A549 (cell line): ENCODE results near the gene NDUFB8. TPM values are rescaled to one million over a fixed set of nuclear protein-coding genes. Genes with fewer than 3 reads are reported as not detected.

Source experiments
- ATAC-seq, 2 experiments: fragments of 200-7000 bp in 1 of 2; fragments of >200 bp in 1 of 2; cut with Nextera tagmentation in 1 of 2; cut with Tn5 transposase in 1 of 2; 3 replicates each; pipeline versions ENCODE4 v1.8.0 to v1.9.1; 2018 to 2020; ENCODE audit warnings: mild to moderate bottlenecking in 1 of 2, moderate library complexity in 1 of 2
- CTCF ChIA-PET: fragments of 300-600 bp; sonication (Branson Sonifier 250); formaldehyde crosslinking; extraction: SDS; loops from one replicate; lab custom pipeline; 2021; ENCODE audit warnings: antibody characterized with exemption, inconsistent platforms; lab: Yijun Ruan, JAX
- POLR2A ChIA-PET: fragments of 350-600 bp; formaldehyde crosslinking; extraction: SDS; loops from one replicate; lab custom pipeline; 2021; ENCODE audit warnings: antibody characterized with exemption, inconsistent platforms; lab: Yijun Ruan, JAX
- DNase-seq, 2 experiments: peaks; one replicate each; pipeline versions ENCODE4 v3.0.0 to v3.0.0-alpha.2; 2011 to 2016; ENCODE audit warnings: low read depth in 1 of 2, low spot score in 1 of 2
- FAIRE-seq: peaks from 2 replicates; lab custom pipeline; 2011; peaks lifted over from hg19 to GRCh38; lab: Jason Lieb, UNC
- H3K27ac ChIP-seq, 2 experiments: fragments of >200 bp; sonication (Bioruptor Twin); formaldehyde crosslinking; 3 replicates each; pipeline ENCODE4 v1.5.1; 2016 to 2017
- H3K4me1 ChIP-seq: fragments of >200 bp; sonication (Bioruptor Twin); formaldehyde crosslinking; 3 replicates; pipeline ENCODE4 v1.6.1; 2016
- H3K4me2 ChIP-seq: fragments of >200 bp; sonication (Bioruptor Twin); formaldehyde crosslinking; 3 replicates; pipeline ENCODE4 v1.6.1; 2016
- H3K4me3 ChIP-seq: fragments of >200 bp; sonication (Bioruptor Twin); formaldehyde crosslinking; 3 replicates; pipeline ENCODE4 v1.5.1; 2016
- H3K9me3 ChIP-seq: fragments of >200 bp; sonication (Bioruptor Twin); formaldehyde crosslinking; 3 replicates; pipeline ENCODE4 v1.6.1; 2016
- BCL3 ChIP-seq: fragments of >200 bp; sonication (Bioruptor Twin); formaldehyde crosslinking; IDR thresholded peaks from 3 replicates; pipeline ENCODE4 v1.6.1; 2016
- BHLHE40 ChIP-seq: IDR thresholded peaks from 2 replicates; pipeline ENCODE4 v1.6.1; 2012; ENCODE audit warnings: low read depth, low read length, inconsistent platforms
- CBX2 ChIP-seq: fragments of 200-600 bp; sonication (generic); IDR thresholded peaks from 2 replicates; pipeline ENCODE4 v1.6.1; 2016; ENCODE audit warnings: low read depth, mild to moderate bottlenecking, borderline replicate concordance
- CBX8 ChIP-seq: fragments of 200-600 bp; sonication (generic); IDR thresholded peaks from 2 replicates; pipeline ENCODE4 v1.6.1; 2016
- CEBPB ChIP-seq, 2 experiments: fragments of >200 bp in 1 of 2; sonication (Bioruptor Twin) in 1 of 2; formaldehyde crosslinking in 1 of 2; IDR thresholded peaks; 2 replicates each; pipeline ENCODE4 v1.6.1; 2012 to 2016
- CTCF ChIP-seq: fragments of >200 bp; sonication (Bioruptor Twin); formaldehyde crosslinking; IDR thresholded peaks from 3 replicates; pipeline ENCODE4 v1.5.1; 2016
- EHF ChIP-seq: fragments of 250-450 bp; sonication (Bioruptor Pico); IDR thresholded peaks from 2 replicates; pipeline ENCODE4 v1.5.0; 2020; ENCODE audit warnings: mild to moderate bottlenecking
- FOSB ChIP-seq: fragments of 250-450 bp; sonication (Bioruptor Pico); IDR thresholded peaks from 2 replicates; pipeline ENCODE4 v1.5.0; 2020; ENCODE audit warnings: mild to moderate bottlenecking, moderate library complexity
- GATA3 ChIP-seq: IDR thresholded peaks from 2 replicates; pipeline ENCODE4 v1.6.1; 2012; ENCODE audit warnings: borderline replicate concordance
- HDAC2 ChIP-seq: fragments of 200-600 bp; sonication (generic); IDR thresholded peaks from 2 replicates; pipeline ENCODE4 v1.6.1; 2016
- HMGXB4 ChIP-seq: fragments of 250-450 bp; sonication (Bioruptor Pico); IDR thresholded peaks from 2 replicates; pipeline ENCODE4 v1.5.0; 2021; ENCODE audit warnings: mild to moderate bottlenecking, moderate library complexity, borderline replicate concordance
- HOXA7 ChIP-seq: fragments of 250-450 bp; sonication (Bioruptor Pico); IDR thresholded peaks from 2 replicates; pipeline ENCODE4 v1.5.0; 2020; ENCODE audit warnings: mild to moderate bottlenecking, moderate library complexity
- HOXB5 ChIP-seq: fragments of 250-450 bp; sonication (Bioruptor Pico); IDR thresholded peaks from 2 replicates; pipeline ENCODE4 v1.5.0; 2020; ENCODE audit warnings: mild to moderate bottlenecking, moderate library complexity
- JUN ChIP-seq, 2 experiments: fragments of >200 bp; sonication (Bioruptor Twin); formaldehyde crosslinking; IDR thresholded peaks; 2 replicates in 1 of 2; 3 replicates in 1 of 2; pipeline ENCODE4 v1.6.1; 2016 to 2017
- KDM1A ChIP-seq: fragments of 200-600 bp; sonication (generic); IDR thresholded peaks from 2 replicates; pipeline ENCODE4 v1.6.1; 2016; ENCODE audit warnings: low read depth, mild to moderate bottlenecking
- KDM5A ChIP-seq: fragments of 200-600 bp; sonication (generic); IDR thresholded peaks from 2 replicates; pipeline ENCODE4 v1.6.1; 2016; ENCODE audit warnings: antibody characterized with exemption, mild to moderate bottlenecking
- MAX ChIP-seq: IDR thresholded peaks from 2 replicates; pipeline ENCODE4 v1.6.1; 2012
- MAZ ChIP-seq: fragments of 150-350 bp; IDR thresholded peaks from 2 replicates; pipeline ENCODE4 v1.6.1; 2014; ENCODE audit warnings: antibody characterized with exemption, low read depth, low read length, borderline replicate concordance
- NFE2L2 ChIP-seq: fragments of 150-350 bp; conservative IDR thresholded peaks from 2 replicates; pipeline ENCODE4 v1.6.1; 2014; ENCODE audit warnings: low read length
- NR3C1 ChIP-seq: fragments of >200 bp; sonication (Bioruptor Twin); formaldehyde crosslinking; IDR thresholded peaks from 3 replicates; pipeline ENCODE4 v1.6.1; 2017
- POLR2A ChIP-seq: IDR thresholded peaks from 2 replicates; pipeline ENCODE4 v1.6.1; 2012; ENCODE audit warnings: mild to moderate bottlenecking, low read length
- POLR2AphosphoS2 ChIP-seq: conservative IDR thresholded peaks from 2 replicates; pipeline ENCODE4 v1.6.1; 2012; ENCODE audit warnings: low read length, improper control_type of control experiment, inconsistent platforms
- REST ChIP-seq: fragments of 200-600 bp; sonication (generic); IDR thresholded peaks from 2 replicates; pipeline ENCODE4 v1.6.1; 2016; ENCODE audit warnings: antibody characterized with exemption, mild to moderate bottlenecking, moderate library complexity
- RFX5 ChIP-seq: fragments of 450-650 bp; IDR thresholded peaks from 2 replicates; pipeline ENCODE4 v1.7.1; 2014; ENCODE audit warnings: antibody characterized with exemption, mild to moderate bottlenecking, moderate library complexity
- SMC3 ChIP-seq: fragments of >200 bp; sonication (Bioruptor Twin); formaldehyde crosslinking; IDR thresholded peaks from 3 replicates; pipeline ENCODE4 v1.6.1; 2018; ENCODE audit warnings: inconsistent platforms
- SREBF2 ChIP-seq: fragments of 450-650 bp; IDR thresholded peaks from 2 replicates; pipeline ENCODE4 v1.6.1; 2014; ENCODE audit warnings: mild to moderate bottlenecking, moderate library complexity
- TP53 ChIP-seq: fragments of 250-450 bp; sonication (Bioruptor Pico); IDR thresholded peaks from 2 replicates; pipeline ENCODE4 v1.5.0; 2021; ENCODE audit warnings: mild to moderate bottlenecking, moderate library complexity
- USF2 ChIP-seq: fragments of 450-650 bp; IDR thresholded peaks from 2 replicates; pipeline ENCODE4 v1.6.1; 2014; ENCODE audit warnings: antibody characterized with exemption
- ZNF302 ChIP-seq: fragments of 250-450 bp; sonication (Bioruptor Pico); IDR thresholded peaks from 2 replicates; pipeline ENCODE4 v1.9.0; 2021; ENCODE audit warnings: inconsistent platforms, mild to moderate bottlenecking, moderate library complexity
- WGBS: methylation state at CpG from one replicate; pipeline ENCODE4 v1.1.6; 2017; ENCODE audit errors: missing lambda C conversion rate; 5-methylcytosine and 5-hydroxymethylcytosine counted together
- polyA plus RNA-seq, 4 experiments: library from polyadenylated mRNA; depleted of rRNA in 3 of 4; stranded (reverse); fragments of >200 nt; fragmentation: RNase III in 1 of 4; extraction: RNeasy Plus Mini Kit Qiagen cat#74134 plus additional on column Dnase treatment in 1 of 4; gene quantifications; 2 replicates in 3 of 4; 3 replicates in 1 of 4; pipeline ENCODE4 v1.2.3, GENCODE V29; 2011 to 2017

The NDUFB8 gene
- polyA plus RNA-seq, 2 of the 4 experiments (the other 2 are of a cell fraction) = 221 to 333 TPM

GRCh38 chr10:100537475-100537874, 7.8 kb upstream of the NDUFB8 start:
- Histone ChIP-seq H3K9me3 (no peaks in the 10 kb centered on the region), H3K4me1 (peaks cover 12% of the 10 kb centered on the region; the same call in 2 of the 3 replicates), H3K27ac (no peak overlapping the region), H3K4me3 (no peak overlapping the region), H3K4me2 (peak overlapping the region; percentile 96; the same call in 2 of the 3 replicates)
- TF ChIP-seq HDAC2 (no peak), CBX2 (no peak), CEBPB (IDR thresholded peaks at IDR 0.05) (no peak), USF2 (no peak), SMC3 (no peak), KDM5A (no peak), HOXB5 (no peak), HOXA7 (CRISPR knock-in tag) (no peak), KDM1A (no peak)
- DNase-seq (no peak), ATAC-seq (no peak), FAIRE-seq (no peak)
- ChIA-PET POLR2A (no interaction called here), CTCF (interaction anchor here (1.0 to 3.3 kb wide), 3 partner anchors 12 to 358 kb away, joined by 3 to 19 read pairs (median 3); no protein-coding TSS in a partner anchor)
- 93% methylated on average over 4 of the region's 4 CpGs for WGBS

GRCh38 chr10:100535715-100536353, 6.2 kb upstream of the NDUFB8 start, which contains the start of gene HIF1AN:
HIF1AN (plus strand) TSS chr10:100535943; CDS start chr10:100535959, 16 bp downstream.
- peak within 1 kb of the TSS; percentile 75 for H3K4me3 ChIP-seq
- DNase-seq (peak; percentile 97 to 98), ATAC-seq (peak; percentile 99), FAIRE-seq (no peak)
- ChIA-PET POLR2A (interaction anchor here (0.6 to 1.3 kb wide), 27 partner anchors 9 to 525 kb away, joined by 3 to 17 read pairs (median 4); partner anchors contain the start of genes PKD2L1, SCD and SLF2), CTCF (interaction anchor here (0.6 to 3.3 kb wide), 25 partner anchors 9 to 1231 kb away, joined by 3 to 20 read pairs (median 4); partner anchors contain the start of gene WNT8B)
- H3K9me3 ChIP-seq = no peaks in the 10 kb centered on the region
- H3K4me1 ChIP-seq = peaks cover 12% of the 10 kb centered on the region; the same call in 2 of the 3 replicates
- H3K27ac ChIP-seq = peak within 1 kb of the TSS; percentile 84 to 87
- H3K4me2 ChIP-seq = peak within 1 kb of the TSS; percentile 96
- WGBS = 1% methylated on average over 35 of the region's 35 CpGs
- TF ChIP-seq CEBPB (IDR thresholded peaks at IDR 0.05) (no peak), ZNF302 (CRISPR knock-in tag) (no peak), POLR2A (peak; percentile 87), CBX8 (no peak), POLR2AphosphoS2 (no peak), FOSB (CRISPR knock-in tag) (no peak), JUN (IDR thresholded peaks at IDR 0.05) (peak; percentile 87 to 88), NR3C1 (no peak), GATA3 (peak; percentile 30; the same call in 1 of the 2 replicates), REST (no peak), HMGXB4 (CRISPR knock-in tag) (no peak), BHLHE40 (no peak), MAX (peak; percentile 68), CTCF (peak; percentile 85), SREBF2 (no peak), BCL3 (peak; percentile 83; the same call in 2 of the 3 replicates), RFX5 (no peak), KDM5A (peak; percentile 97), NFE2L2 (no peak), TP53 (no peak), EHF (CRISPR knock-in tag) (no peak), MAZ (no peak)
